Activated CD4-positive, alpha-beta memory T cell treated with anti-CD3 and anti-CD28 coated beads, Interleukin-2, amount 10 ng/mL, durations not matched to agents 7 days and 5 days (primary cell): ENCODE results near the gene ERH. TPM values are rescaled to one million over a fixed set of nuclear protein-coding genes. Genes with fewer than 3 reads are reported as not detected.
A peak's percentile ranks its signal among the peaks of the same experiment; 100 is the strongest.

Experiments
- CTCF ChIA-PET: fragments of 350-600 bp; sonication (Branson Sonifier 250); formaldehyde crosslinking; loops from one replicate; lab custom pipeline; 2021; ENCODE audit warnings: antibody characterized with exemption, inconsistent platforms; lab: Charles Lee
- POLR2A ChIA-PET: fragments of 350-600 bp; sonication (Branson Sonifier 250); formaldehyde crosslinking; loops from one replicate; lab custom pipeline; 2021; ENCODE audit warnings: antibody characterized with exemption; lab: Charles Lee
- DNase-seq: peaks from one replicate; pipeline ENCODE4 v3.0.0-alpha.2; 2020
- H3K27ac Mint-ChIP-seq: one replicate; pipeline ENCODE4 v1.8.0; 2021; ENCODE audit warnings: mild to moderate bottlenecking, mixed read lengths
- H3K27me3 Mint-ChIP-seq: one replicate; pipeline ENCODE4 v1.8.0; 2021; ENCODE audit warnings: mixed read lengths
- H3K36me3 Mint-ChIP-seq: one replicate; pipeline ENCODE4 v1.8.0; 2021; ENCODE audit warnings: low read depth, mixed read lengths
- H3K4me1 Mint-ChIP-seq: one replicate; pipeline ENCODE4 v1.8.0; 2021; ENCODE audit warnings: mixed read lengths
- H3K4me3 Mint-ChIP-seq: one replicate; pipeline ENCODE4 v1.8.0; 2021; ENCODE audit warnings: mild to moderate bottlenecking, mixed read lengths
- H3K9me3 Mint-ChIP-seq: one replicate; pipeline ENCODE4 v1.8.0; 2021; ENCODE audit warnings: mixed read lengths
- total RNA-seq, 2 experiments: library from RNA; stranded (reverse); gene quantifications; one replicate each; pipeline ENCODE4 v1.2.3, GENCODE V29; 2021

Gene ERH
- total RNA-seq, 2 experiments from 2014 or later: 281 to 295 TPM

DNA sequence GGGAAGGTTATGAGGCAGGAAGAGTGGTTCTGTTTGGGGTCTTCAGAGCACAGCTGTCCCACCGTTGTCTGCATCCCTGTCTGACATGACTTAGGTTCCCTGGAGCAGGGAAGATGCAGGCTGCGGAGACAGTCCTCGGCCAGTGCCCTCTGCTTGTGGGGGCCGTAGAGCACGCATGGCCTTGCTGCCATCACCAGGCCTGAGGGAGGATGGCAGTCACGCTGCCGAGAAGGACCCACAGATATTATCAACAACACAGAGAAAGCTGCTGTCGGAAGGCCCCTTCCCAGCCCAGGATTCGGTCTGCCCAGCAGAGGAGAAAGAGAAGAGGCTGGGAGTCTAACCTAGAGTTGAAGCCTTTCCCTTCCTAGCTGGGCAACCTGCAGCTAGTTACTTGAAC lies 35.0 kb downstream of the ERH start:
- POLR2A ChIA-PET: interaction anchor here (2.9 kb wide), 1 partner anchor 35 kb away, joined by 12 read pairs; the partner anchor contains the start of genes ERH and SLC39A9
- H3K27me3 Mint-ChIP-seq: no peaks in the 10 kb centered on the region
- H3K36me3 Mint-ChIP-seq: no peaks in the 10 kb centered on the region
- no peak overlapping the region for H3K27ac Mint-ChIP-seq
- H3K9me3 Mint-ChIP-seq: no peaks in the 10 kb centered on the region
- CTCF ChIA-PET: interaction anchor here (0.6 kb wide), 1 partner anchor 48 kb away, joined by 4 read pairs; no protein-coding TSS in a partner anchor
- H3K4me3 Mint-ChIP-seq: no peak overlapping the region
- H3K4me1 Mint-ChIP-seq: peaks cover 6% of the 10 kb centered on the region
- DNase-seq: no peak

- POLR2A ChIA-PET: interaction anchor here (2.9 kb wide), 1 partner anchor 37 kb away, joined by 12 read pairs; the partner anchor contains the start of genes ERH and SLC39A9
- no peak overlapping the region for H3K27ac Mint-ChIP-seq
- H3K27me3 Mint-ChIP-seq: no peaks in the 10 kb centered on the region
- H3K4me1 Mint-ChIP-seq: peaks cover 6% of the 10 kb centered on the region
- no peaks in the 10 kb centered on the region for H3K9me3 Mint-ChIP-seq
- no peak overlapping the region for H3K4me3 Mint-ChIP-seq
- CTCF ChIA-PET: interaction anchor here (1.8 kb wide), 1 partner anchor 99 kb away, joined by 4 read pairs; no protein-coding TSS in a partner anchor
- H3K36me3 Mint-ChIP-seq: no peaks in the 10 kb centered on the region
- no peak for DNase-seq
Observed at GRCh38 chr14:69360438-69361108, 37.5 kb downstream of the ERH start.

- DNase-seq: no peak
- Mint-ChIP-seq H3K9me3 (no peaks in the 10 kb centered on the region), H3K4me1 (peaks cover 21% of the 10 kb centered on the region), H3K27ac (no peak overlapping the region), H3K4me3 (no peak overlapping the region), H3K27me3 (no peaks in the 10 kb centered on the region), H3K36me3 (no peaks in the 10 kb centered on the region)
- ChIA-PET CTCF (no interaction called here), POLR2A (interaction anchor here (1.1 kb wide), 1 partner anchor 38 kb away, joined by 3 read pairs; no protein-coding TSS in a partner anchor)
Observed at GRCh38 chr14:69358966-69359365, 39.1 kb downstream of the ERH start.

DNA sequence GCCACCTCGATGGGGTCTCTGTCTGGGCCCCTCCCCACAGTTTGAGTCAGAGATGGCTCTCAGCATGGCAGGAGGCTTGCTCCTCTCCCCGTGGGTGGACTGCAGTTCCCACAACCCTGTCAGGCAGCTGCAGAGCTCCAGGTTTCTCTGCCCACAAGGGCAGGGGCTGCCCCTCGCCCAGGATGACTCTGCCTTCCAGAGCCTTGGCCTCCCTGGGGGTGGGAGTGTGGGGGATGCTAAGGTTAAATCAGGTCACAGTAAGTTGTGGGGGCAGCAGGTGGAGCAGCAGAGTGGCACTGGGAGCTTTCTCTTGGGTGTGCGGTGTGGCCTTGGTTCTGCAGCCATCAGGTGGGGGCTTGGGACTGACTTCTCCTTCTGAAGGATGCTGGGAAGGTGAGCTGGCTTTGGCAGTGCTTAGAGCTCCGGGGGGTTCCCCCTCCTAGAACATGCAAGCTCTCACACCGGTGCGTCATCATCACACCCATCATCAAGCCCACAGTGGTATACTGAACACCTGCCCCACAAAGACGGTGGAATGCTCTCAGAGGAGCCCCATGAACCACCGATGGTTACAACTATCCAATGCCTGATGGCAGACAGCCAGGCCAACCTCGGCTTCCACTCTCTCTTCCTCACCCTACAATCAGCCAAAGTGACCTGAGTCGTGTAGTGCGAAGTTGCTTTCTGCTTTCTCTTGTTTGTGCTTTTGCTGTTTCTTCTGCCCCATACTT lies 39.7 kb downstream of the ERH start:
- no peaks in the 10 kb centered on the region for H3K9me3 Mint-ChIP-seq
- H3K27ac Mint-ChIP-seq: no peak overlapping the region
- ChIA-PET CTCF (no interaction called here), POLR2A (interaction anchor here (0.6 to 1.7 kb wide), 5 partner anchors 8 to 410 kb away, joined by 3 to 4 read pairs (median 3); no protein-coding TSS in a partner anchor)
- DNase-seq: no peak
- no peak overlapping the region for H3K4me3 Mint-ChIP-seq
- no peaks in the 10 kb centered on the region for H3K36me3 Mint-ChIP-seq
- peaks cover 24% of the 10 kb centered on the region for H3K4me1 Mint-ChIP-seq
- H3K27me3 Mint-ChIP-seq: no peaks in the 10 kb centered on the region

DNA sequence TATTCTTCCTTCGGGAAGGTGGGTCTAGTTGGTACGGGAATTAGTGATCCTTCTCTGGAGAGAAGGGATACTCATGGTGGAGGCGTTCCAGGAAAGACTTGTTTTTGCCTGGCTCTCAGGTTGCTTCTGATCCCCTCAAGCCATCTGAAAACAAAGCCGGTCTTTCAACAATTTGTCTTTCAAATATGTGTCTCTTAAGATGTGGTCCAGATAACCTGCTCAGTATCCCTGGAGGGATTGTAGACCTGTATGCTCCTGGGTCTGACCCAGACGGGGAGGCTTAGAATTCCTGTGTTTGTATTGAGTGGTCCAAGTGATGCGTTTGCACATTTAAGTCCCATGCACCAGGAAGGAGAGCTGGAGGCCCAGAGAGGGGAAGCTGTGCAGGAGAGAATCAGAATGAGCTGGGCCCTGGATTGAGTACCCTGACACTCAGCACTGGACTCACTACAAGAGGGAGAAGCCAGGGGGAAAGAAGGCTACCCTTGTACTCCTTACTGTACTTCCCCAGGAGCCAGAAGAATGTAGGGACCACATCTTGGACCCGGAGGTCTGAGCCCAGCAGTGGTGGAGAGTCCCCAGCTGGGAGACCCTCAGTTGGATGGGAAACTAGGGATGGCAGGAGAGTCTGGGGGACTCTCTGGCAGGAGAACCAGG lies 40.4 kb downstream of the ERH start:
- POLR2A ChIA-PET: interaction anchor here (0.6 to 1.7 kb wide), 5 partner anchors 9 to 410 kb away, joined by 3 to 4 read pairs (median 3); no protein-coding TSS in a partner anchor
- DNase-seq: no peak
- no peaks in the 10 kb centered on the region for H3K36me3 Mint-ChIP-seq
- peaks cover 24% of the 10 kb centered on the region for H3K4me1 Mint-ChIP-seq
- H3K9me3 Mint-ChIP-seq: no peaks in the 10 kb centered on the region
- no peak overlapping the region for H3K27ac Mint-ChIP-seq
- CTCF ChIA-PET: no interaction called here
- no peak overlapping the region for H3K4me3 Mint-ChIP-seq
- H3K27me3 Mint-ChIP-seq: no peaks in the 10 kb centered on the region

GRCh38 chr14:69356903-69357543 lies 41.1 kb downstream of the ERH start:
- ChIA-PET CTCF (no interaction called here), POLR2A (interaction anchor here (1.1 to 1.7 kb wide), 3 partner anchors 10 to 19 kb away, joined by 3 to 4 read pairs (median 3); no protein-coding TSS in a partner anchor)
- Mint-ChIP-seq H3K9me3 (no peaks in the 10 kb centered on the region), H3K36me3 (no peaks in the 10 kb centered on the region), H3K27ac (no peak overlapping the region), H3K4me1 (peaks cover 24% of the 10 kb centered on the region), H3K4me3 (no peak overlapping the region), H3K27me3 (no peaks in the 10 kb centered on the region)
- DNase-seq: no peak

DNA sequence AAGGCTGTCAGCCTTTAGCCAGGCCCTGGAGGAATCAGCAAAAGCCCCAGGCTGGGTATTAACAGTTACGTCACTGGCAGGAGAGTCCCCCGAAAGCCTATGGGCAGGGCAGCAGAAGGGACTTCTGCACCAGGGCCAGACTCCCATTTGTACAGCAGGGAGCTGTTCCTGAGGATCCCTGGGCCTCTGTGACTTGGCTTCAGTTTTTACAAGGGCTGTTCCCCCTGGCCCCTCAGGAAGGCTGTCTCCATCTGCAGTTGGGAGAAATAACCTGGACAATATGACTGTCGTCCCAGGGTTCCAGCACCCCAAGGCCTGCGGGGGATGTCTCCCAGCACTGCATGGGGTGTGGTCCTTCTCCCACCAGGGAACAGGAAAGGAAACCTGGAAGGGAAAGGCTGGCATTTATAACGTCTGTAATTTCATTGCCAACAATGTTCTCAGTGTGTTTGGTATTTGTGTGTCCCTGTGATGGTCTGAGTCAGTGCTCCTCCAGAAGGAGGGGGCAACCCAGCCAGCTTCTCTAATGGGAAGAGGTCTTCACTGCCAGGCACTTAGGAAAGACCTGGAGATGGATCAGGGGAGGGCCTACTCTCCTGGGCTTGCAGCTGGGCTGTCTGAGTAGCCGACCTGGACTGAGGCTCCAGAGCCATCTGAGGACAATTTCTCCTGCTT lies 42.4 kb downstream of the ERH start:
- ChIA-PET POLR2A (no interaction called here), CTCF (interaction anchor here (0.6 kb wide), 1 partner anchor 148 kb away, joined by 3 read pairs; no protein-coding TSS in a partner anchor)
- Mint-ChIP-seq H3K27ac (no peak overlapping the region), H3K4me1 (peaks cover 26% of the 10 kb centered on the region), H3K9me3 (no peaks in the 10 kb centered on the region), H3K36me3 (no peaks in the 10 kb centered on the region), H3K4me3 (no peak overlapping the region), H3K27me3 (no peaks in the 10 kb centered on the region)
- DNase-seq: no peak

DNA sequence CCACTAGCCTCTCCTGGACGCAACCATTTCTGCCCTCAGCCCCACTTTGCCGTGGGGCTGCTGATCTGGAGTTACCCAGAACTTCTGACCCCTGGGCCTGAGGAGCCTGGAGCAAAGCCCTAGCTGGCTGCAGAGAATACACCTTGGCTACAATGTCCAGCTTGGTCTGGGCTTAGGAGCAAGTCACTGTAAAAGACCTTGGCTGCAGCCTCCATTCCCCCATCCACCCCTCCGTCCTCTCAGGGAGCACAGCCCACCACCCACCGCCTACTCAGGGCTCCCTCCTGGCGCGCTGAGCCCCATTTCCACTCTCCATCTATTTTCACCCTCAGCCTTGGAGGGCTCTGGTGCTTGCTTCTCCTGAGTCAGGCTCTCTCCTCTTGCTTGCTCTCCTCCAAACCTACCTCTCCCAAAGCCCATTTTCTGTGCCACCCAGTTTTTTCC lies 42.9 kb downstream of the ERH start:
- Mint-ChIP-seq H3K27ac (peak overlapping the region; percentile 76), H3K27me3 (no peaks in the 10 kb centered on the region), H3K36me3 (no peaks in the 10 kb centered on the region), H3K4me1 (peaks cover 26% of the 10 kb centered on the region), H3K4me3 (no peak overlapping the region), H3K9me3 (no peaks in the 10 kb centered on the region)
- POLR2A ChIA-PET: interaction anchor here (0.7 to 2.0 kb wide), 3 partner anchors 12 to 411 kb away, joined by 3 to 19 read pairs (median 3); partner anchors contain the start of genes ERH, SLC39A9 and SRSF5
- no peak for DNase-seq
- CTCF ChIA-PET: interaction anchor here (1.3 kb wide), 1 partner anchor 14 kb away, joined by 3 read pairs; no protein-coding TSS in a partner anchor

DNA sequence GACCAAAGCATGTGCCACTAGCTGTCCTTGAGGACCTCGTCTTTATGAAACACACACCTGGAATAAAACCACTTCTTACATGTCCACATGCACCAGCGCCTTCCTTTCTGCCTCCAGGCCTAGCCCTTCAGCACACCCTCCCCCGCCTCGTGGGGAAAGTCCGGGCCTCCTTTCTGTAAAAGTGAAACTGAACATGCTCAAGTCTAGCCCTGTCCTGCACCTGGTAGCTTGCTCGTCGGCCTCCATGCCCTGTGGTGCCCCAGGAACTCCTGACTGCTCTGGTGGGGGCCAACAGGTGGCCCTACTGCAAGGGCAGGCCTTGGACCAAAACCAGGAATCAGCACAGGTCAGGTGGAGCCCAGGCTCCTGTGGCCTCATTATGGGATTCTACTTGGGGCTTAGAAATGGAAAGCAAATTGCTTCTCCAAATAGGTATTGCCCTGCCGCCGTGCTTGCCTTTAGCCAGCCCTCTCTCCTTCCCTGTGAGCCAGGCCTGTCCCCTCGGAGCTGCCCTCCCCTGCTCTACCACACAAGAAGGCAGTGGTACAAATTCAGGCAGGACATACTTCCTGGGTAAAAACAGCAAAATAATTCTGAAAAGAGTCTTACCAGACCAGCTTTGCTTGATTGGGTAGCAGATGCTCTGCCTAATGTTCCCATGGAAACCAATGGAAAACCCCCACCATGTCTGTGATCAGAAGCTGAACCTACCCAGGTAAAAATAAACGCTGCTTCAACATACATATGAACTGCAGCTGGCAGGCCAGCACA lies 43.5 kb downstream of the ERH start:
- ChIA-PET CTCF (interaction anchor here (0.7 to 1.3 kb wide), 3 partner anchors 13 to 43 kb away, joined by 3 to 4 read pairs (median 3); partner anchors contain the start of genes ERH and SLC39A9), POLR2A (interaction anchor here (0.7 to 2.0 kb wide), 3 partner anchors 13 to 412 kb away, joined by 3 to 19 read pairs (median 3); partner anchors contain the start of genes ERH, SLC39A9 and SRSF5)
- peak overlapping the region; percentile 76 for H3K27ac Mint-ChIP-seq
- peak; percentile 76 for DNase-seq
- peak overlapping the region; percentile 55 for H3K4me3 Mint-ChIP-seq
- H3K27me3 Mint-ChIP-seq: no peaks in the 10 kb centered on the region
- H3K36me3 Mint-ChIP-seq: no peaks in the 10 kb centered on the region
- no peaks in the 10 kb centered on the region for H3K9me3 Mint-ChIP-seq
- H3K4me1 Mint-ChIP-seq: peaks cover 26% of the 10 kb centered on the region

GRCh38 chr14:69353168-69353567 lies 44.9 kb downstream of the ERH start:
- no peak overlapping the region for H3K27ac Mint-ChIP-seq
- POLR2A ChIA-PET: no interaction called here
- no peaks in the 10 kb centered on the region for H3K27me3 Mint-ChIP-seq
- H3K4me3 Mint-ChIP-seq: no peak overlapping the region
- H3K36me3 Mint-ChIP-seq: no peaks in the 10 kb centered on the region
- DNase-seq: no peak
- H3K4me1 Mint-ChIP-seq: peaks cover 20% of the 10 kb centered on the region
- CTCF ChIA-PET: no interaction called here
- H3K9me3 Mint-ChIP-seq: no peaks in the 10 kb centered on the region

DNA sequence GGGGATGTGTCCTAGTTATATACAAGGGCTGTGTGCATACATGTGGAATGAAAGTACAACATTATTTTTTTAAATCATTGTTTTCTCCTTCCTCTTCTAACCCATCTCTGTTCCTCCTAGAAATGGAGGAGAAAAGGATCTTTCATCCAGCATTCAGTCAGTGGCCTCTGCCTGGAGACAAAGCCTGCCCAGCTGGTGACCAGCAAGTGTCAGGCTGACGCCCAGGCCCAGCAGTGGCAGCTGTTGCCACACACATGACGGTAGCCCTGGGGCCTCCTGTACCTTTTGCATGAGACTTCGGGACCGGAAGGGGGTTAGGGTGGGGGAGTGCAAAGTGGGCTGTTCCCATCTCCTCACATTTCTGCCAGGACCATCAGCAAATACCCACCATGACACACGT lies 46.2 kb downstream of the ERH start:
- Mint-ChIP-seq H3K27me3 (peaks cover 2% of the 10 kb centered on the region), H3K36me3 (no peaks in the 10 kb centered on the region), H3K9me3 (no peaks in the 10 kb centered on the region), H3K27ac (no peak overlapping the region), H3K4me1 (peaks cover 20% of the 10 kb centered on the region), H3K4me3 (no peak overlapping the region)
- CTCF ChIA-PET: no interaction called here
- POLR2A ChIA-PET: no interaction called here
- no peak for DNase-seq
